Fibroblast of lung (primary cell): ENCODE results near the gene RIT2. TPM values are rescaled to one million over a fixed set of nuclear protein-coding genes. Genes with fewer than 3 reads are reported as not detected.

ENCODE experiments used
- DNase-seq, 2 donors: peaks; one replicate each; pipeline versions ENCODE4 v3.0.0 to v3.0.0-alpha.2; 2010; ENCODE audit warnings: low read depth in 2 of 2
- H2AFZ ChIP-seq: 2 replicates; pipeline ENCODE4 v1.5.1; 2012; ENCODE audit warnings: low read length, control low read depth, inconsistent platforms
- H3K27ac ChIP-seq: 2 replicates; pipeline ENCODE4 v1.5.1; 2011; ENCODE audit warnings: low read length, control low read depth; ENCODE audit not compliant: insufficient read depth
- H3K27me3 ChIP-seq: 2 replicates; pipeline ENCODE4 v1.5.1; 2011; ENCODE audit warnings: mild to moderate bottlenecking, low read length; ENCODE audit not compliant: control insufficient read depth, insufficient read depth
- H3K36me3 ChIP-seq: 2 replicates; pipeline ENCODE4 v1.5.1; 2011; ENCODE audit warnings: low read length; ENCODE audit not compliant: control insufficient read depth, insufficient read depth
- H3K4me1 ChIP-seq: 2 replicates; pipeline ENCODE4 v1.5.1; 2011; ENCODE audit warnings: low read length; ENCODE audit not compliant: control insufficient read depth, insufficient read depth; ENCODE audit errors: extremely low read depth
- H3K4me2 ChIP-seq: 2 replicates; pipeline ENCODE4 v1.5.1; 2011; ENCODE audit warnings: low read length, control low read depth; ENCODE audit not compliant: insufficient read depth; ENCODE audit errors: extremely low read depth
- H3K4me3 ChIP-seq, 4 experiments: fragments of 200-600 bp in 1 of 4; sonication (generic) in 1 of 4; replicated peaks in 1 of 4; 2 replicates each; pipeline ENCODE4 v1.5.1; 2011 to 2016; ENCODE audit warnings: low read length in 4 of 4, low read depth in 3 of 4, mild to moderate bottlenecking in 3 of 4, control low read depth in 2 of 4, inconsistent platforms in 1 of 4, mixed read lengths in 1 of 4; ENCODE audit not compliant: insufficient read depth in 1 of 4; ENCODE audit errors: control extremely low read depth in 1 of 4
- H3K79me2 ChIP-seq: 2 replicates; pipeline ENCODE4 v1.5.1; 2012; ENCODE audit warnings: mild to moderate bottlenecking, low read length, inconsistent platforms; ENCODE audit not compliant: control insufficient read depth, insufficient read depth
- H3K9ac ChIP-seq: 2 replicates; pipeline ENCODE4 v1.5.1; 2011; ENCODE audit warnings: mild to moderate bottlenecking, low read length, control low read depth; ENCODE audit not compliant: insufficient read depth
- H3K9me3 ChIP-seq: 2 replicates; pipeline ENCODE4 v1.5.1; 2012; ENCODE audit warnings: low read depth, low read length; ENCODE audit not compliant: control insufficient read depth, insufficient read depth
- H4K20me1 ChIP-seq: 2 replicates; pipeline ENCODE4 v1.5.1; 2011; ENCODE audit warnings: low read length; ENCODE audit not compliant: control insufficient read depth, insufficient read depth; ENCODE audit errors: extremely low read depth
- CTCF ChIP-seq, 2 donors: IDR thresholded peaks in 1 of 2; conservative IDR thresholded peaks in 1 of 2; 1 replicate in 1 of 2; 2 replicates in 1 of 2; pipeline ENCODE4 v1.5.1; 2011 to 2012; ENCODE audit warnings: low read length in 2 of 2, control low read depth in 1 of 2, inconsistent platforms in 1 of 2, low read depth in 1 of 2, mild to moderate bottlenecking in 1 of 2
- EZH2 ChIP-seq: IDR thresholded peaks from 2 replicates; pipeline ENCODE4 v1.5.1; 2012; ENCODE audit warnings: low read length, control low read depth, mild to moderate bottlenecking; ENCODE audit errors: missing control alignments
- polyA plus RNA-seq, 2 donors: library from polyadenylated mRNA; depleted of rRNA in 1 of 2; stranded (reverse) in 1 of 2; unstranded in 1 of 2; fragments of >200 nt; gene quantifications; 2 replicates each; pipeline ENCODE4 v1.2.1, GENCODE V29; 2011 to 2012; ENCODE audit warnings: missing spikeins in 1 of 2
- total RNA-seq: library from RNA; depleted of rRNA; stranded (reverse); fragments of >200 nt; gene quantifications from 2 replicates; pipeline ENCODE4 v1.2.1, GENCODE V29; 2014

The RIT2 gene
- total and polyA plus RNA-seq, 2 donors (not counting 1 experiment from before 2014, with no cell fraction given), result not detected

GRCh38 chr18:42925036-42925435 lies 190.4 kb downstream of the RIT2 start:
- no peak overlapping the region for H3K27ac ChIP-seq
- H3K4me3 ChIP-seq, result no peak overlapping the region
- H3K9me3 ChIP-seq, result no peaks in the 10 kb centered on the region
- no peak overlapping the region for H3K4me2 ChIP-seq
- TF ChIP-seq CTCF (conservative IDR thresholded peaks at IDR 0.05 in 1 of 2, IDR thresholded peaks at IDR 0.05 in 1 of 2; ENCODE audit: low read depth in 1 of 2, low read length in 2 of 2) (no peak), EZH2 (no peak)
- H3K27me3 ChIP-seq, result no peaks in the 10 kb centered on the region
- no peaks in the 10 kb centered on the region for H3K4me1 ChIP-seq
- no peaks in the 10 kb centered on the region for H3K36me3 ChIP-seq
- H4K20me1 ChIP-seq, result no peaks in the 10 kb centered on the region
- no peaks in the 10 kb centered on the region for H3K79me2 ChIP-seq
- no peak overlapping the region for H3K9ac ChIP-seq
- DNase-seq, result peak in 1 of 2 donors; percentile 77
- H2AFZ ChIP-seq, result no peak overlapping the region

DNA sequence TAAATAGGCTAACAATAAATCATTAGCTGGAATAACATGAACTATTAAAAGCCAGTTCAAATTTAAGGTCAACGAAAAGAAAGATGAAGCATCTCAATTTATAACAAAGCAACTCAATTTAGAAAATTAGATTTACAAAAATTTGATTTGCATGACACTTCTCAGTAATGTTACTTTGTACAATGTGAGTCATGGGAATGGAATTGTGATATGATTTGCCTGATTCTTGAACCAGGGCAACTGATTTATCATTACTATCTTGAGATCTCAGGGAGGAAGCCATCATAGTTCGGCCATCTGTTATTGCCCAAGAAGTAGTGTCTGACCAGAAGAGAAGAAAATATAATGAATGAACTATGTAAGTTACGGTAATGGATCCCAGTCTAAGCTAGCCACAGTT lies 193.1 kb downstream of the RIT2 start:
- H3K4me2 ChIP-seq, result no peak overlapping the region
- H3K4me1 ChIP-seq, result no peaks in the 10 kb centered on the region
- no peaks in the 10 kb centered on the region for H3K79me2 ChIP-seq
- no peaks in the 10 kb centered on the region for H4K20me1 ChIP-seq
- no peaks in the 10 kb centered on the region for H3K27me3 ChIP-seq
- DNase-seq, result no peak
- H3K9ac ChIP-seq, result no peak overlapping the region
- no peak overlapping the region for H3K27ac ChIP-seq
- no peak overlapping the region for H3K4me3 ChIP-seq
- H2AFZ ChIP-seq, result no peak overlapping the region
- TF ChIP-seq CTCF (conservative IDR thresholded peaks at IDR 0.05 in 1 of 2, IDR thresholded peaks at IDR 0.05 in 1 of 2; ENCODE audit: low read depth in 1 of 2, low read length in 2 of 2) (no peak), EZH2 (no peak)
- no peaks in the 10 kb centered on the region for H3K9me3 ChIP-seq
- no peaks in the 10 kb centered on the region for H3K36me3 ChIP-seq

- no peaks in the 10 kb centered on the region for H3K27me3 ChIP-seq
- no peaks in the 10 kb centered on the region for H3K4me1 ChIP-seq
- TF ChIP-seq EZH2, result no peak
- no peak for TF ChIP-seq CTCF (conservative IDR thresholded peaks at IDR 0.05 in 1 of 2, IDR thresholded peaks at IDR 0.05 in 1 of 2; ENCODE audit: low read depth in 1 of 2, low read length in 2 of 2)
- H3K4me2 ChIP-seq, result no peak overlapping the region
- H4K20me1 ChIP-seq, result no peaks in the 10 kb centered on the region
- DNase-seq, result no peak
- H3K4me3 ChIP-seq, result no peak overlapping the region
- H3K79me2 ChIP-seq, result no peaks in the 10 kb centered on the region
- H2AFZ ChIP-seq, result no peak overlapping the region
- no peak overlapping the region for H3K27ac ChIP-seq
- H3K9ac ChIP-seq, result no peak overlapping the region
- H3K36me3 ChIP-seq, result no peaks in the 10 kb centered on the region
- no peaks in the 10 kb centered on the region for H3K9me3 ChIP-seq
These were observed 194.2 kb downstream of the RIT2 start for GRCh38 chr18:42921226-42921737.
